Activated CD8-positive, alpha-beta memory T cell treated with anti-CD3 and anti-CD28 coated beads for 4 hours (primary cell): ENCODE results near the gene CMTM8.
A peak's percentile ranks its signal among the peaks of the same experiment; 100 is the strongest.

Experiments used
- DNase-seq, 2 donors: peaks; one replicate each; pipeline ENCODE4 v3.0.0-alpha.2; 2020; ENCODE audit warnings: low read depth in 2 of 2

CMTM8 gene

DNA sequence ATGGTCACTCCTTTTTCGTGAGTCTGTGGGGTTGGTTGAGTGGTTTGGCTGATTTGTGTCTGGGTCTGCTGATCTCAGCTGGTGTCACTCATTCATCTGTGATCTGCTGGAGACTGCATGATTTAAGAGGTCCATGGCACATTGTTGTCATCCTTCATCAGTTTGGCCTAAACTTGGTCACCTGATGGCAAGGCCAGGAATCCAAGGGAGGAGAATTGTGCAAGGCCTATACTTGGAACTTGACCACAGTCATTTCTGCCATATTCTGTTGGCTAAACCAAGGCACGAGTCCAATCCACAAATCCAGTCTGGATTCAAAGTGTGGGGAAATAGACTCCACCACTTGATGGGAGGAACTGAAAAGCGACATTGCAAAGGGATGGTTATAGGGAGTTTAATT, 67.6 kb downstream of the CMTM8 start:
- DNase-seq = no peak

DNA sequence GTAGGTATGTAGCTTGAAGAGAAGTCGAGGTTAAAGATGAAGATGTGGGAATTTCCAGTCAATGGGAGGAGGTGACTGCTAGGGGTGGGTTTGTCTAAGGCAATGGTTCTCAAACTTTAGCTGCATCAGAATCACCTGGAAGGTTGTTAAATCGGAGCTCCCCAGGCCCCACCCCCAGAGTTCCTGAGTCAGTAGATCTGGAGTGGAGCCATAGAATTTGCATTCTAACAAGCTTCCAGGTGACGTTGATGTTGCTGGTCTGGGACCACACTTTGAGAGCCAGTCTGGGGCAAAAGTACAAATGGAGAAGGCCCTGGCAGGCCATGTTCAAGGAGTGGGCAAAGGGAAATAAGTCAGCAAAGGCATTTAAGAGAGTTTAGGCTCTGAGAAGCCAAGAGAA, 69.1 kb downstream of the CMTM8 start:
- no peak for DNase-seq

DNA sequence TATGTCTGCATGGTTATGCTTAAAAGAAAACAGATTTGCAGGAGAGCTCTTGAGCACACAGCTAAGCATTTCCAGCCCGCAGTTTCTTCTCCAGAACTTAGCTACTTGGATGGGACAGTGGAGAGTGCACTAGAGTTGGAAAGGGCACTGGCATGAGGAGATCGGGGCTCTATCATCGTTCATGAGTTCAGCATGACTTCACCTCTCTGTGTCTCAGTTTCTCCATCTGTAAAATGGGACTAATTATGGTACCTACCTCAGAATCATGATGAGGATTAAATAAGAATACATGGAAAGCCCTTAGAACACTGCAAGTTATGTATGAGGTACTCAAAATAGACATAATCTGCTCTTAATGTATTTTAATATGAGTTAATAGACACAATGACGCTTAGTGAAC, 69.9 kb downstream of the CMTM8 start:
- no peak for DNase-seq

DNA sequence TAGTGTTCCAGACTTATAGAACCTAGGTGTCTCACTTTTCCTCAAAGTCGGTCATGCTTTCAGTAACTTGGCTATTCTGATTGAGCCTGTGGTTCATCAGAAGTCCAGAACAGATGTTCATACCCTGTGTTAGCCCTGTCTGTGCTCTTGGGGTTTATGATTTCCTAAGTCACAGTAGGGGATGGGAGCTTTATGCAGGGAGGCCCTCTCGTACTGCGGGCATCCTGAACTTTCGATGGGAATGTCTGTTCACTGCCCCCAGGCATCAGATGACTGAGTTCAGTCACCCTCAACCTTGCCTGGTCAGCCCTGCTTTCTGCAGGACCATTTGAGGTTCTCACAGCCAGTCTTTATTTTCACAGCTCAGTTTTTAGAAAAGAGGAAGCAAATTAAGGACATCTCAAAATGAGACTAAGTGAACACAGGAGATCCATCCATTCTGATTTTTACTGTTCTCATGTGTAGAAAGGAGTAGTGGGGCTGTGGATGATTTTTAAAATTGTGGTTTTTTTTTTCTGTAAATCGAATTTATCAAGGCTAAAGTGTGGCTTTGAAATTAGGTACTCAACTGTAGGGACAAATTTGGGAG, 71.3 kb downstream of the CMTM8 start:
- no peak for DNase-seq

DNA sequence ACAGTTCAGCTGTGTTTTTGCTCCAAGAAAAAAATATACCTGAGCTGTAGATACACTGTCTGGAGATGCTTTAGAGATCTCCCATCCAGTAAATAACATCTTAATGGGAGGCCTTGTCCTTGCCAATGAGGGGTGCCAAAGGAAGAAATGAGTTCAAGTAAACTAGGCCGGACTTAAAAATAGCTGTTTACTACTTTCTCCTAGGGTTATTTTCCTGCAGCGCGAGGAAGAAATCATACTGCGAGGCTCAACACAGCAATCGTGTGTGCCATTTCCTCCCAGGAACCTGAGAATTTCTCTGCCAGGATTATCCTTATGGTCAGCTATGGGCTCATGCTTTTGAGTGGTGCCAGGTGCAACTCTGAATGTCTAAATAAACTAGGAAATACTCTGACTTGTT, 71.9 kb downstream of the CMTM8 start:
- no peak for DNase-seq

DNA sequence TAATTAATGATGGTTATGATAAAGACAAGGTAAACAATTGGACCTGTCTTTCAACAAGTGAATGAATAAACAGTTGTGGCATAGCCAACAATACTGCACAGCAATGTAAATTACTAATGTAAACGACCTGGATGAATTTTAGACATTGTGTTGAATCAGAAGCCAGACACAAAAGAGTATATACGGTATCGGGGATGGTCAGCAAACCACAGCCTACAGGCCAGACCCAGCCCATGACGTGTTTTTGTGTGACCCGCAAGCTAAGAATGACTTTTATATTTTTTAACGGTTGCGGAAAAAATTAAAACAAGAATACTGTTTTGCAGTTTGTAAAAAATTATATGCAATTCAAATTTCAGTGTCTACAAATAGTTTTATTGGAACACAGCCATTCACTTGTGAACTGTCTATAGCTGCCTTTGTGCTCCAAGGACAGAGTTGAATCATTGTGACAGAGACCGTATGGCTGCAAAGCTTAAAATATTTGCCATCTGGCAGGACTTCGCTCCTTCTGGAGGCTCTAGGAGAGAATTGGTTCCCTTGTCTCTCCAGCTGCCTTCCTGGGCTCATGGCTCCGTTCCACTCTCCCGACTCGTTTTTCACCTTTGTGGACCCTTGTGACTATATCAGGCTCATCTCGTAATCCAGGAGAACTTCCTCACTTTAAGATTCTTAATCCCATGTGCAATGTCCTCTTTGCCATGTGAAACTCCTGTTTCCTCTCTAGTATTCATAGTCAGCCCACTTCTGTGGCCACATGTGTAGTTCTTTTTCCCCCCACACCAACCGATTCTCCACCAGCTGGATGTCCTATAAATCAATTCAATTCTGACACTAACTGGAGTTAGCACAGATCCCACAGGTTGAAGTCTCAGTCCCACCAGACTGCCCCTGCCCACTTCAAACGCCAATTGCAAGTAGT, 72.7 kb downstream of the CMTM8 start:
- no peak for DNase-seq

DNA sequence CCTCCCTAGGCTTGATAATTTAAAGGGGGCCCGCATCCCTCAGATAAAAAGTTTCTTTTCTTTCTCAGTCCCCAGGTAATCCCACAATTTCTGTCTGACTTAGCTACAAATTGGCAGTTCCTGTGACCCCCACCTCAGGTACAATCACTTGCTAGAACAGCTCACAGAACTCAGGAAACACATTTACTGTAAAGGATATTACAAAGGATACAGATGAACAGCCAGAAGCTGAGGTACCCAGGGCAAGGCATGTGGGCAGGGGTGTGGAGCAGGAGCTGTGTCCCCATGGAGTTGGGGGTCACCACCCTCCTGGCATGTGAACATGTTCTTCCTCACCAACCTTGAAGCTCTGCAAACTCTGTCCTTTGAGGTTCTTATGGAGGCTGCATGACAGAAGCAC, 73.8 kb downstream of the CMTM8 start:
- no peak for DNase-seq

DNA sequence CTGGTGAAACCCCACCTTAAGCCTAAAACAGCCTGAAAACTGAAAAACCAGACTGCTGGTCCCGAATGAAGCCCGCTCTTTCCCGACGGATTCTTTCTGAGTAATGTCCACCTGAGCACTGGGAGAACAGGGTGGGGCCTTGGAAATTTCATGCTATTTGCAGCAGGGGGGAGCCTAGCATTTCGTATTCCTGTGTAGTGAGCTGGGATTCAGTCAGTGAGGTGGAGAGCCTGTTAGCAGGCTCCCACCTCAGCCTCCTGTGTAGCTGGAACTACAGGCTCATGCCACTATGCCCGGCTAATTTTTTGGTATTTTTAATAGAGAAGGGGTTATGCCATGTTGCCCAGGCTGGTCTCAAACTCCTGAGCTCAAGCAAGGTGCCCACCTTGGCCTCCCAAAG, 74.7 kb downstream of the CMTM8 start:
- DNase-seq = no peak

DNA sequence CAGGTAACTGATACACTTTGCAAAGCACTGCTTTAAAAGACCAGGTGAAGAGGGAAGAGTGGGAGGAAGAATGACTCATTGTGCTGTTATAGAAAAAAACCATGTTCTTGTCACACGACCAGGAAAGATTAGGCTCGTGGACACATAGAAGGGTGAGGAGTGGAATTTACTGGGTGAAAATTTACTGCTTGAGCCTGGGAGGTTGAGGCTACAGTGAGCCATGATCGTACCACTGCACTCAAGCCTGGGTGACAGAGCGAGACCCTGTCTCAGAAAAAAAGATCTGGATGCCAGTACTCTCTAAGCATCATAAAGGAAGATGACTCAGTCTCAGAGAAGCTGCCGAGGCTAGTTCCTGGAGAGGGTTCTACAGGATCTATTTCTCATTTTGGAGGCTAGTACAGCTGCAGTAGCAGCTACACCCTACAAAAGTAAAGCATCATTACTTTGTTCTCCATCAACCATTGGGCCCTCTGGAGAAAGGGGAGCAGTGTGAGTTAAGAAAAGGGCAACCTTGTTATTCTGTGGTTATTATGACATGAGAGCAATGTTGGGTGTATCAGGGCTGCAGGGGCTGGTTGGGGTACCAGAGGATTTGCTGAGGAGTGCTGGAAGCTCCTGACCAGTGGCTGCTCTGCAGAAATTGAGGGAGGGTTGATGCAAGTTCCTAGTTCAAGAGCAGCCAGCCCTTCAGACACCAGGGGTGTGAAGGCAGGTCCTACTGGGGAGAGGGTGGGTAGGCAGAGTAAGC, 75.4 kb downstream of the CMTM8 start:
- no peak for DNase-seq

DNA sequence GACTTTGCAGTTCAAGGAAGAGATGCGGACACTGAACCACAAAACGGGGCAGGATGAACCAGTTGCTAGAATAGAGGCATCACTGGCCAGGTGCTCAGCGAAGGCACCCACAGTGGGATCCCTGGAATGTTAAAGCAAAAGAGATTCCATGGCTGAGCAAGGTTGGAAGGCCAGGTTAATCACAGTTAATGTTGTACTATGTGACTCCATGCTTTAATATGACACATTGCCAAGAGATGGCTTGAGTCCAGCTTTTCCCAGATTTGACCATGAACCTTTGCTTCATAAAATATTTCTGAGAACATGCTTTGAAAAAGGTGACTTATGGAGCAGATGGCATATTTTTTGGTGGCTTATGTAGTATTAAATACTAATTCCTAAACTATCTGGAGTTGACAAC, 77.0 kb downstream of the CMTM8 start:
- DNase-seq = no peak

DNA sequence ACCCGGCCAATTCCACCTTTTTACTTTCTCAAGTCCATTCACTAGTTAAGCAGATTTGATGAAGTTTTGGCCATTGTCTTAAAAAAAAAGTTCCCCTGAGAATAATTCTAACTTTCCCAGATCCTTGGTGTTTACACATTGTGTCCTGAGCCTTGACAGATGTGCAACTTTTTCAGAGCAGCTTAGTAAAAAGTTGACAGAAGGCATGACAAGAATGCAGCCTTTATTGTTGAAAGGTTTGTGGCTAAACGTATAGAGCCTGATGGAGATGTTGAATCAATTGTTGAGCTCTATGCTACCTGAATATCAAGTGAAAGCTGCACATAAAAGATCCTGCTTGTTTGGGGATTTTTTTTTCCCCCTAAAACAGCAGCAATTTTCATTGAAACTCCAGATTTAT, 77.8 kb downstream of the CMTM8 start:
- DNase-seq = no peak

DNA sequence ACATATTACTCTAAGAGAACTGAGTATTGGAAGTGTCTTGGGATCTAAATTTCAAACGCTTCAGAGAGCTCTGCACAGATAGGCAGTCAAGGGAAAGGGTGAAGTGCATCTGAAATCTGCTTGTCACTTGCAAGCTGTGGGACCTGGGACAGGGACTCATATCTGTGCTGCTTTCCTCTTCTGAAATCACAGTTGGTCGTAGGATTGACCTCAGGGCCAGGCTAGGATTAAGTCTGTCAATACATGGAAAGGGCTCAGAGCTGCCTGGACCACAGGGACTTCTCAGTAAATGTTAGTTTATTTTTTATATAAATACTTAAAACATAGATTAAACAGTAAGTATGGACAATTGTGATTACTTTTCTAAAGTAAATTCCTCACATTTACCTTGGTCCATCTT, 78.5 kb downstream of the CMTM8 start:
- DNase-seq = no peak

DNA sequence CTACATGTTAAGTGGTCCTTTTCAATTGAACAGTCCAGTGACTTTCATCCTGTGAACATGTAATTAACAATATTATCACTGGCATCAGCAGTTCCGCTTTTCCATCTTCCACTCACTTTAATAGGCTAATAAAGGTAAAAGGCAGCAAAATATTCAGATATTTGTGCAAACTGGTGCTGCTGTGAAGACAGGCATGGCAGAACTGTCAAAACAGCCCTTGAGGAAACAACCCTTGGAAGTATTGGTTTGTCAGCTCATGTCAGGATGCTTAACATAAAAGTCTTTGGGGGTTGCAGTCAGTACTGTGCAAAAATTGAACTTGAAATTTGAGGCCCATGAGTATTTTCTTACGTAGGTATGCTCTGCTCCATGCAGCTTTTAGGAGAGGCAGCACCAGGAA, 81.1 kb downstream of the CMTM8 start:
- DNase-seq = no peak

DNA sequence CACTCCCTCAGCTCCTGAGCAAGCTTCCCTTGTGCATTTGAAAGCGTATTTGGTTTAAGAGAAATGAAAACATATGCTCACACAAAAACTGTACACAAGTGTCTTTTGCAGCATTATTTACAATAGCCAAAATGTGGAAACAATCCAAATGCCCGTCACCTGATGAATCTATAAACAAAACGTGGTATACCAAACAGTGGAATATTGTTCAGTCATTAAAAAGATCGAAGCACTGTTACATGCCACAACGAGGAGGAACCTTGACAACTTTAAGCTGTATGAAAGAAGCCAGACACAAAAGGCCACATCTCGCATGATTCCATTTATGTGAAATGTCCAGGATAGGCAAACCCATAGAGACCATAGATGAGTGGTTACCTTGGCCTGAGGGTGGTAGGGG, 81.6 kb downstream of the CMTM8 start:
- DNase-seq = no peak

DNA sequence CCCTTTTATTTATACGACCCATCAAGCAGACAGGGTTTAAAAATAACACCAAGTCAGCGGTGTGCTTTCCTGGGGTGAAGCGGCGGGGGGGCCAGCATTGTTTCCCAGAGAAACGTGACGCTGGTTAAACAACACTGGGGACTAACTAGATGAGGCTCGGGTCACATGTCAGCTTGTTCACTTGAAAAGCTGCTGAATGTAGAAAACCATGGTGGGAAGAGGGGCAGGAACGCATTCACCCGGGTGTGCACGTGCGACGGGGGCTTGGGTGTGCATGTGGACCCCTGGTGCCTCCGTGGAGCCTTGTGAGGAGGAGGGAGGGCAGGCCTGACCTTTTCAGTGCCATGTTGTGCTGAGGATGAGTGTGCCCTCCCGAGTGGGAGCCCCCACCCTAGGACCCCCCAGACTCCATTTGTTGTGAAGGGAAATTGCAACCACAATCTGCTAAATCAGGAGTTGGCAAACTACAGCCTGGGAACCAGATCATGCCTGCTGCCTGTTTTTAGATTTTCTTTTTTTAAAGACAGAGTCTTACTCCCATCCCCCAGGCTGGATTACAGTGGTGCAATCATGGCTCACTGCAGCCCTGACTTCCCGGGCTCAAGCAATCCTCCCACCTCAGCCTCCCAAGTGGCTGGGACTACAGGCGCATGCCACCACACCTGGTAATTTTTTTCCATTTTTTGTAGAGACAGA, 82.8 kb downstream of the CMTM8 start:
- DNase-seq = no peak

DNA sequence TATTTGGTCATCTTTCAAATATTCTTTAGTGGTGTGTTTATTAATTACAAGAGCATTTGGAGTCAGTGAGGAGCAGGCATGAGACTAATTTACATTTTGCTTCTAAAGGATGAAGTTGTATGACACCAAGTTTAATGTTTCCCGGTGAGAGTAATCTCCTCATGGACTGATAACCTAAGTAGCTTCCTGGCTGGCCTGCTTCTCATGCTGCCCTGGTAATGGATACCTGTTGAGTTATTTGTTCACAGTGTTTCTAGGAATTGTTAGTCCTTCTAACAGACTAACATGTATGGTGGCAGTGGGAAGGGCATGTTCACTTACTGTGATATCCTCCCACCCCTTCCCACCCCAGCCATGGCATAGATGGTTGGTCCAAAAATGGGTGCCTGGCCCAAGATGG, 83.8 kb downstream of the CMTM8 start:
- no peak for DNase-seq

DNA sequence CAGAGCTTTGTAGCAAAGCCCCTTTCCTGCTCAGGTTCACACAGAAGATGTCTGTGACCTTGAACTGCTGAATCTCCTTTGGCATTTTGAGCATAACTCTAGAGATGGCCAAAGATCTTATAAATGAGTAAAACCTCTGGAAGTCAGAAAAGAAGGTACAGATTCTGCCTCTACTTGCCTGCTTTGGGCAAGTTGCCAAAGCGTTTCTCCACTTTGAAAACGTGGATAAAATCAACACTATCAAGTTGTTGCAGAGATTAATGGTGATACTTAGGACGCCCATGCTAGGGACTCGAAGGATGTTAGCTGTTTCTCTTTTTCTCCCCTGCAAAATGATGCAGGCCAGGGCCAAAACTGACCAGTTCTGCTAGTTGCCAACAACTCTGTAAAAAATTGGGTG, 85.1 kb downstream of the CMTM8 start:
- no peak for DNase-seq

DNA sequence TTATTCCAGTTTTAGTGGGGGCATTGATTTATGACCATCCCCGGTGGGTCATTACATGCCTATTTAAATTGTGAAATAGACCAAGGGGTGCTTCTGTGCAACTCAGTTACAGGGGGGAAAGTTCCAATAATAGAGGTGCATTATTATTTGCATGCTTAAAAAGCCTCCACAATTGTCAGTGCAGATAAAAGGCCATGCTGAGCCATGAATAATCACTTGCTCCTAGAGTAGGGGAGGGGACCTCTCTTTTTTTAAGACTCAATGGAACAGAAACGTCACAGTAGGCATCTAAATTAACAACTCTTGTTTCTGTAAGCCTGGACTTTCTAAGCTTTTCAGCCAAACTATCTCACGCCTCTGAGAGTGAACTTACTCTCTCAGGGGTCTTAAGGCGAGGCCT, 86.7 kb downstream of the CMTM8 start:
- no peak for DNase-seq

DNA sequence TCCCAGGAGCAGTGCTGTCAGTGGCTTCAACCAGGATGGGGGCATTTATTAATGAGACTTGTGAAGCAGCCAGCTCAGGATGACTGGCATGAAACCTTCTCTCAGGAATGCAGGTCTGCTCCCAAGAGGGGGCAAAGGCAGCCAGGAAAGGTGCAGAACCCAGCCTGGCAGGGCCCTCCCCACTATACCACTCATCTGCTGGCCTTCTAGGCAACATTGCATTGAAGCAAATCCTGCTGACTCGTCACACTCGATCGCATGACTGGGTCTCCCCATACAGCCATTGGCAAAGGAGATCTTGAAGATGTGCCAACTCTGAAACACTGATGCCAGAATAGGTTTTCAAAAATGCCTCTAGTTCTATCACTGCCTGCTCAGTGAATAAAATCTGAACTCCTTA, 87.4 kb downstream of the CMTM8 start:
- DNase-seq = no peak

DNA sequence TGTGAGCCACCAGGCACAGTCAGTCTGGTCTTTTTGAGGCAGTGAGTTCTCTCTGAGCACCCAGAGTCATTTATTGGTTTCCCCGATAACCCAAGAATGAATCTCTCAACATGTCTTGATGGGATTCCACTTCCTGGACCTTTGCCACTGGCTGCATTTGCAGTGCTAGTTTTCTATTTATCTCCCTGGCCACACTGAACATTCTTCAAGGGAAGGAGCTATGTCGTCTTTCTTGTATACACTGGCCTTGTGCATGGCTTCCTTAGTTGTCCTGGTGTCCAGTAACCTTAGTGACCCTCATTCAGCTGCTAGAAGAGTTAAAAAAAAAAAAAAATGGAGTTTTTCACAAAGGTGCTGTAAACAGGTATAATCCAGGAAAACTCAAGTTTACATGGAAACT, 88.3 kb downstream of the CMTM8 start:
- DNase-seq = no peak

DNA sequence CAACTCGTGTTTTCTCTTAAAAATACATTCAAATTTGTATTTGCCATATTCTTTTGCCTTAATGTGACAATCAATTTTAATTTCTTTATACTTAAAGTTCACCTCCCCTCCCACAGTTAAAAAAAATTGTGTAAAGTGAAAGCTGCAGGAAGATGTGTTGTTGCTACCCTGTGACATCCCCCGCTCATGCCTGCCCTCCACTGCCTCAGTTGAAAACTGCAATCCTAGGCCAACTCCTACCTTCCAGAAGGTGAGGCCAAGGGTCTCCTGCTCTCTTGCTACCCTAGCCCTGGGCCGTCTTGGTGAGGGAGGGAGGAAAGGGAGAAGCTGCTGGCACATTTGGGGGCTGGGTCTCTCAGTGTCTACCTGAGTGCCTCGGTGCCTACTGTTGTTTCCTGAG, 96.2 kb downstream of the CMTM8 start:
- DNase-seq = peak in 1 of 2 donors; percentile 13

DNA sequence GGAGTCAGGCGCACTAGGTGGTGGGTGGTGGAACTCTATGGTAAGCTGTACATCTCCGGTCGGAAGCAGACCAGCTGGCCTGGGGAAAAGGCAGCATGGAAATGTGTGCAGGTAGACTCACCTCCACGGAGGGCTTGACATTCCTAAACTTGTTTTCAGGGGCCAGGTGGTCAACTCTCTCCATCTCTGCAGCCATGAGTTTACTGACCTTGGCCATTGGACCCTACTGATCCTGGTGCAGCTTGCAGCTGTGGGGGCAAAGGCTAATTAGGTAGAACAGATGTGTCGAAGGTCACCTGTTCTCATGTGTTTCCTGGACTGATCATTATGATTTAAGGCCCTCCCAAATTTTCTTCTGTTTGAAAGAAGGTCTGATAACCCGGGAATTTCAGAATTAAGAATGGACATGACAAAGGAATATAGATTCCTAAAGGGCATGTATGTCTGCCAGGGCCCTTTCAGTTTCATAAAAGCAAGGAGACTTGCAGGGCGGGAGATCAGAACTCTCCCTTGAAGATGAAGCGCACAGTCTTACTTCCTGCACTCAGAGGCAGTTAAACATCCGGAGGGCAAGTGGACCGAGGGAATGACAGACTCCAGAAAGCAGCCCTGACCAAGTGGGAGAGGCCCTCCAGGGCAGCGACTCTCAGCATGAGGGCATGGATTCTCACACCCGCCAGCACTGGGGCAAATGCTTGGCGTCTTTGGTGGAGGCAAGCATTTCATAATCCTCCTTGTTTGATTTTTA, 97.1 kb downstream of the CMTM8 start:
- no peak for DNase-seq
